Measurements from ENCODE around the gene HSD17B14.

GRCh38 chr19:48779636-48780035 lies 56.7 kb downstream of the HSD17B14 start:
- TF ChIP-seq TAF1 (IDR thresholded peaks at IDR 0.05; ENCODE audit: borderline replicate concordance, low read depth, low read length) (no peak), POLR2A (IDR thresholded peaks at IDR 0.05; ENCODE audit: low read depth, low read length) (no peak), POLR2AphosphoS5 (IDR thresholded peaks at IDR 0.05; ENCODE audit: low read depth, low read length) (no peak)

All from GM12892 (cell line).